SK-N-SH treated with all-trans-retinoic acid at 6 μM for 48 hours (cell line): ENCODE results near the gene WDR90.

ENCODE experiments used
- ATAC-seq: fragments of 200-7000 bp; cut with Tn5 transposase; 3 replicates; pipeline ENCODE4 v1.9.1; 2020; ENCODE audit warnings: mild to moderate bottlenecking, moderate library complexity
- ARNTL ChIP-seq: fragments of 450-650 bp; formaldehyde crosslinking; IDR thresholded peaks from 2 replicates; pipeline ENCODE4 v1.5.0; 2020; ENCODE audit warnings: low read depth, mild to moderate bottlenecking, moderate library complexity, borderline replicate concordance
- BACH2 ChIP-seq: fragments of 250-450 bp; sonication (Bioruptor Pico); IDR thresholded peaks from 2 replicates; pipeline ENCODE4 v1.9.0; 2021; ENCODE audit warnings: mild to moderate bottlenecking, borderline replicate concordance
- CREB5 ChIP-seq: fragments of 250-450 bp; sonication (Bioruptor Pico); IDR thresholded peaks from 2 replicates; pipeline ENCODE4 v1.5.1; 2020; ENCODE audit warnings: low read depth, mild to moderate bottlenecking, moderate library complexity
- CSRNP3 ChIP-seq: fragments of 250-450 bp; sonication (Bioruptor Pico); IDR thresholded peaks from 2 replicates; pipeline ENCODE4 v1.5.1; 2021; ENCODE audit warnings: mild to moderate bottlenecking, moderate library complexity
- ESRRG ChIP-seq: fragments of 250-450 bp; sonication (Bioruptor Pico); IDR thresholded peaks from 2 replicates; pipeline ENCODE4 v1.6.1; 2021; ENCODE audit warnings: mild to moderate bottlenecking
- ISL1 ChIP-seq: fragments of 250-450 bp; sonication (Bioruptor Pico); IDR thresholded peaks from 2 replicates; pipeline ENCODE4 v2.1.2; 2022; ENCODE audit warnings: mild to moderate bottlenecking, moderate library complexity
- PATZ1 ChIP-seq: fragments of 250-450 bp; sonication (Bioruptor Pico); IDR thresholded peaks from 2 replicates; pipeline ENCODE4 v1.8.0; 2020; ENCODE audit warnings: mild to moderate bottlenecking, moderate library complexity, borderline replicate concordance
- POU6F1 ChIP-seq: fragments of 250-450 bp; sonication (Bioruptor Pico); IDR thresholded peaks from 2 replicates; pipeline ENCODE4 v1.8.0; 2021; ENCODE audit warnings: low read depth, mild to moderate bottlenecking, moderate library complexity, borderline replicate concordance
- PPARA ChIP-seq: fragments of 250-450 bp; sonication (Bioruptor Pico); IDR thresholded peaks from 2 replicates; pipeline ENCODE4 v1.5.0; 2020; ENCODE audit warnings: mild to moderate bottlenecking, borderline replicate concordance
- RARB ChIP-seq: fragments of 250-450 bp; sonication (Bioruptor Pico); IDR thresholded peaks from 2 replicates; pipeline ENCODE4 v1.8.0; 2021; ENCODE audit warnings: mild to moderate bottlenecking, moderate library complexity
- SNAI2 ChIP-seq: fragments of 250-450 bp; sonication (Bioruptor Pico); IDR thresholded peaks from 2 replicates; pipeline ENCODE4 v1.5.0; 2020; ENCODE audit warnings: mild to moderate bottlenecking, moderate library complexity
- TCF4 ChIP-seq: fragments of 250-450 bp; sonication (Bioruptor Pico); IDR thresholded peaks from 2 replicates; pipeline ENCODE4 v1.8.0; 2021; ENCODE audit warnings: mild to moderate bottlenecking, moderate library complexity, borderline replicate concordance
- TSHZ2 ChIP-seq: fragments of 250-450 bp; sonication (Bioruptor Pico); IDR thresholded peaks from 2 replicates; pipeline ENCODE4 v1.5.0; 2020; ENCODE audit warnings: mild to moderate bottlenecking, moderate library complexity
- ZC3H10 ChIP-seq: fragments of 250-450 bp; sonication (Bioruptor Pico); IDR thresholded peaks from 2 replicates; pipeline ENCODE4 v1.5.1; 2021; ENCODE audit warnings: mild to moderate bottlenecking, moderate library complexity
- ZFP30 ChIP-seq: fragments of 450-650 bp; formaldehyde crosslinking; IDR thresholded peaks from 2 replicates; pipeline ENCODE4 v1.5.0; 2022; ENCODE audit warnings: mild to moderate bottlenecking, moderate library complexity
- ZNF565 ChIP-seq: fragments of 450-650 bp; formaldehyde crosslinking; conservative IDR thresholded peaks from 2 replicates; pipeline ENCODE4 v1.5.0; 2020; ENCODE audit warnings: low read depth, mild to moderate bottlenecking, moderate library complexity
- ZNF70 ChIP-seq: fragments of 450-650 bp; formaldehyde crosslinking; IDR thresholded peaks from 2 replicates; pipeline ENCODE4 v1.5.0; 2020; ENCODE audit warnings: mild to moderate bottlenecking, moderate library complexity
- ZNF8 ChIP-seq: fragments of 450-650 bp; formaldehyde crosslinking; IDR thresholded peaks from 2 replicates; pipeline ENCODE4 v1.5.0; 2020; ENCODE audit warnings: mild to moderate bottlenecking, moderate library complexity

WDR90 gene

GRCh38 chr16:606656-607307 is 42.4 kb upstream of the WDR90 start (continued):
- TF ChIP-seq POU6F1 (CRISPR knock-in tag) (no peak), CSRNP3 (CRISPR knock-in tag) (no peak)

- no peak for ATAC-seq
Observed at GRCh38 chr16:608019-608418, 41.1 kb upstream of the WDR90 start.

GRCh38 chr16:609316-609715 is 39.8 kb upstream of the WDR90 start:
- no peak for ATAC-seq
- TF ChIP-seq RARB (CRISPR knock-in tag) (no peak), ARNTL (CRISPR knock-in tag) (no peak), TCF4 (CRISPR knock-in tag) (no peak), ZNF565 (CRISPR knock-in tag) (no peak), POU6F1 (CRISPR knock-in tag) (no peak), ISL1 (no peak), ZC3H10 (CRISPR knock-in tag) (no peak), CREB5 (CRISPR knock-in tag) (no peak), ESRRG (CRISPR knock-in tag) (no peak), ZFP30 (no peak), BACH2 (CRISPR knock-in tag) (no peak), PATZ1 (no peak), ZNF8 (CRISPR knock-in tag) (no peak)

More at GRCh38 chr16:608019-608418, 41.1 kb upstream of the WDR90 start:
- TF ChIP-seq ZFP30 (no peak), ARNTL (CRISPR knock-in tag) (no peak), RARB (CRISPR knock-in tag) (no peak), SNAI2 (CRISPR knock-in tag) (no peak)

GRCh38 chr16:609984-610383 is 39.2 kb upstream of the WDR90 start:
- no peak for TF ChIP-seq ZNF70 (CRISPR knock-in tag)
- TF ChIP-seq ZNF565 (CRISPR knock-in tag) = no peak
- no peak for TF ChIP-seq CSRNP3 (CRISPR knock-in tag)
- TF ChIP-seq BACH2 (CRISPR knock-in tag) = no peak
- no peak for TF ChIP-seq PPARA (CRISPR knock-in tag)
- TF ChIP-seq ZC3H10 (CRISPR knock-in tag) = no peak
- TF ChIP-seq TSHZ2 (CRISPR knock-in tag) = no peak
- TF ChIP-seq TCF4 (CRISPR knock-in tag) = no peak
- no peak for ATAC-seq
